GM19324 (cell line): ENCODE data around the gene PDE4A.

ENCODE experiments used
- ATAC-seq: cut with Tn5 transposase; IDR thresholded peaks from one replicate; pipeline ENCODE4 v1.9.1; 2021; ENCODE audit warnings: mild to moderate bottlenecking, moderate library complexity; ENCODE audit not compliant: unreplicated experiment, low FRiP score

PDE4A gene

DNA sequence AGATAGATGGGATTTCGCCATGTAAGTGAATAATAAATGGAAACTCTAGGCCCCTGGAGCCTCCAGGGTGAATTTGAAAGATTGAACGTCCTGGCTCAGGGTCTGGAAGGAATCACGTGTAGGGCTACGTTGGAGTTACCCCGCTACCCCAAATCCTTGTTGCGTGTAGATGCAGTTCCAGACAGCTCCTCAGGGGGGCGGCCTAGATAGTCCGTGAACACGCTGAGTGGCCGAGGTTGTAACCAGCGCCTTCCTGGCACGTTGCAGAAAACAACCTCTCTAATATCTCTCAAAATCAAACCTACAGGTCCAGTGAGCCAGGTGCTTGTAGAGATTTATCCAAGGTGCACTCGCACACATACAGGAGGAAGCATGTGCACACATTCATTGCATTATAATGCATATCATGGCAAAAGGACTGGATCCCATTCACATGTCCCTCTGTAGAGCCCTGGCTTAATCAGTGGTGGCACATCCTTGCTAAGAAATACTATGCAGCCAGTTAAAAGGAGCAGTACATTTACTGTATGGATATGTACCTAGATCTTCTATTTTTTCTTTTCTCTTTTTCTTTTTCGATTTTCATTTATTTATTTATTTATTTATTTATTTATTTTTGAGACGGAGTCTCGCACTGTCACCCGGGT, 85.4 kb downstream of the PDE4A start:
- ATAC-seq = no peak

DNA sequence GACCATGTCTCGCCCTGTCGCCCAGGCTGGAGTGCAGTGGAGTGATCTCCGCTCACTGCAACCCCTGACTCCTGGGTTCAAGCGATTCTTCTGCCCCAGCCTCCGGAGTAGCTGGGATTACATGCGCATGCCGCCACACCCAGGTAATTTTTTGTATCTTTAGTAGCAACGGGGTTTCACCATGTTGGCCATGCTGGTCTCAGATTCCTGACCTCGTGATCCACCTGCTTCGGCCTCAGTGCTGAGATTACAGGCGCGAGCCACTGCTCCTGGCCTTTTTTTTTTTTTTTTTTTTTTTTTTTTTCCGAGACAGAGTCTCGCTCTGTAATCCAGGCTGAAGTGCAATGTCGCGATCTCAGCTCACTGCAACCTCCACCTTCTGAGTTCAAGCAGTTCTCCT, 87.7 kb downstream of the PDE4A start:
- ATAC-seq = no peak

DNA sequence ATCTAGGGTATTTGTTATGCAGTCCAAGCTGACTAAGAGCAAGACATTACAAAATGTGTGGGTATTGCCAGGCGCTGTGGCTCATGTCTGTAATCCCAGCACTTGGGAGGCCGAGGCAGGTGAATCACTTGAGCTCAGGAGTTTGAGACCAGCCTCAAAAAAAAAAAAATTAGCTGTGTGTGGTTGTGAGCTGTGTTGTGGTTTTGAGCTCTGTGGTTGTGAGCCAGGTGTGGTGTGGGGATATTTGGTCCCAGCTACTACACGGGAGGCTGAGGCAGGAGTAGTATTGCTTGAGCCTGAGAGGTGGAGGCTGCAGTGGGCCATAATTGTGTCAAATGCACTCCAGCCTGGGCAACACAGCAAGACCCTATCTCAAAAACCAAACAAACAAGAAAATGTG, 88.4 kb downstream of the PDE4A start:
- ATAC-seq = no peak

DNA sequence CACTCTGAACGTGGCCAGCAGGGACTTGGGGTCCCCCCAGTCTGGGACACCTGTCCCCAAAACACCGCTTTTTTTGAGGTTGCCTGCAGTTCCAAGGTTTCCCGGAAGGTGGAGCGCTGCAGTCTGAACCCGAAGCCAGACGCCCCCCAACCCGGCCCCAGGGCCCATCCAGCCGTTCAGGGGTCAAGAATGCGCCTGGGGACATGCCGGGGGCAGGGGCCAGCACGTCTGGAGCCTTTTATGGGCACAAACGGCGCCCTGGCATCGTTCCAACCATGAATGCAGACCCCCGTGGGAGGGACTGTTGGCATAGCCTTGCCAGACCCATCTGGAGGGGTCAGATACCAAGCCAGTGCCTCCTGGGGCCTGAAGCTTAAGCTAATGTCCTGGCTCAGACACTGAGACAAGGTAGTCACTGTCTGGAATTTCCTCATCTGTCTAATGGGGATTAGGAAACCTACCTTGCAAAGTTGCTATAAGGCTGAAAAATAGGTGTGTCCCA, 90.0 kb downstream of the PDE4A start:
- ATAC-seq = no peak

DNA sequence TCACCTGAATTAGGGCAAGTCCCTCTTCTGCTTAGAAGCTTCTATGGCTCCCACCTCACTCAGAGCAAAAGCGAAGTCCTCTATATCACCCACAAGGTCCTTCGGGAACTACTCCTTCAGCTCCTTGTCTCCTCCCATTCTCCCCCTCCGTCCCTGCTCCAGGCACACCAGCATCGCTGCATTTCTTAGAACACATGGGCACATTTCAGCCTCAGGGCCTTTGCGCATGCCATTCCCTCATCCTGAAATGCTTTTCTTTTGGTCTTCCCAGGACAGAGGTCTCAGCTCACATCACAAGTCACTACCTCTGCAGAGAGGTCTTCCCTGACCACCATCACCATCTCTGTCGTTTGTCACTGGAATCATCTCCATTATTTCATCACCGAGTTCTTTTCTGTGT, 92.9 kb downstream of the PDE4A start:
- no peak for ATAC-seq

DNA sequence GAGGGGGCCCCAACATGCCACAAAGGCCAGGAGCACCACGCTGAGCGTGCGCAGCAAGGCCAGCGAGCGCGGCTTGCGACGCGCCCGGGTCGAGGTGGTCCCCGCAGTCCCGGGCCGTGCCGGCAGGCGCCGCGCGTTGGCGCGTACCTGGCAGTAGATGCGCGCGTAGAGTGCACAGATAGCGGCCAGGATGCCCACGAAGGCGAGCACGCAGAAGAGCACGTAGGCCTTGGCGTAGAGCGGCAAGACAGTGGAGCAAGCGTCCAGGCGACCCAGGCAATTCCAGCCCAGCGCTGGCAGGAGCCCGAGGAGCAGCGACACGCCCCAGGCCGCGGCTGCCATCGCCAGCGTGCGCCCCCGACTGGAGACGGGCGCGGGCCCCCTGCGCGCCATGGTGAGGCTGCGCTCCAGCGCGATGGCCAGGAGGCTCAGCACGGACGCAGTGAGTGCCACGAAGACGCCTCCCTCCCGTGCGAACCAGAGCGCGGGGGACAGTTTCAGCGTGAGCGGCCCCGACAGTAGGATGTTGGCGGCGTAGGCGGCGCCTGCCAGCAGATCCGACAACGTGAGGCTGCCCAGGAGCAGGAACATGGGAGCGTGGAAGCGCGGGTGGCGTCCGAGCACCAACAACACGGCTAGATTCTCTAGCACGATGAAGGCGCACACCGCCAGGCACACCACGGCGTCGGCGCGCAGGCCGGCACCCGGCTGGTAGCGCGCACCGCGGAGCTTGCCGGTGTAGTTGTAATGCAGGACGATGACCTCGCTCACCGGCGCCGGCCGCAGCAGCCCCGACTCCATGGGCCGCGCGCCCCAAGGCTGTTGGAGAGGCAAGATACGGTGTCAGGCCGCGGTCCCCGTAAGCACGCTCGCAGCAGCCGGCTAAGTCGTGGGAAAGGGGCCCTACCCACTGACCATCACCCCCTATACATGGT, 94.1 kb downstream of the PDE4A start:
- no peak for ATAC-seq

DNA sequence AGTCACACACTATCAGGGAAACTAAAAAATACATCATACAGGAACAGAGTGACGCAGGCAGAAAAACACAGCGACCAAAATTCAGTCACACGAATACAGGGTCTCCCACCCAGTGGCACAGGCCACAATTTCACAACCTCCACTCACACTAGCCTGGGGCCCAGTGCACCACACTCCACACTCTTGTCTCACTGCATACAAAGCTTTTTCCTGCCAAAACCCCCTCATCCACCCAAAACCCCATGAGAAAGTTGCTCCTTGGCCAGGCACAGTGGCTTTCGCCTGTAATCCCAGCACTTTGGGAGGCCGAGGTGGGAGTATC, 95.7 kb downstream of the PDE4A start:
- ATAC-seq = no peak

DNA sequence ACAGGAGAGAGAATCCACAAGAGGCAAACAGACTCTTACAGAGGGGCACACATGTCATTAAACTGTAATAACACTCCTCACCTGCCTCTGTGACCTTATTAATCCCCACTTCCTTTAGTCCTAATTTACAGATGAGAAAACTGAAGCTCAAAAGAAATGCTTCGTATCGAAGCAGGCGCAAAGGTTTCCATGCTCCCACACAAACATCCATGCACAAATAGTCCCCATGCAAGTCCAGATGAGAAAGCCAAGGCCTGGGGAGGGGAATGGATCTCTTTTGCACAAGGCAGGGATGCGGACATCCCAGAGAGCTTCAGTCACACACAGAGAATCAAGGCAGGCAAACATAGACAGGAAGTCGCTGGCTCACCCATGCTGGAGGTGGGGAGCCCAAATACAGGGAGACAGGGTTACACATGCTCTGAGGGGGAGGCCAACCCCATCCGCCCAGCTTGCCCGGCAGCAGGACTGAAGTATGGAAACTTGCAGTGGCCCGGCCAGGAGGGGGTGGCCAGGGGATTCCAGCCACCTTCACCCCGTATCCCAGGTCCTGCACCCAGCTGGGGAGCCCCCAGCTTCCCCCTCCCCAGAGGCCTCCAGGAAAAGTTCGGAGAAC, 96.4 kb downstream of the PDE4A start:
- ATAC-seq = no peak

DNA sequence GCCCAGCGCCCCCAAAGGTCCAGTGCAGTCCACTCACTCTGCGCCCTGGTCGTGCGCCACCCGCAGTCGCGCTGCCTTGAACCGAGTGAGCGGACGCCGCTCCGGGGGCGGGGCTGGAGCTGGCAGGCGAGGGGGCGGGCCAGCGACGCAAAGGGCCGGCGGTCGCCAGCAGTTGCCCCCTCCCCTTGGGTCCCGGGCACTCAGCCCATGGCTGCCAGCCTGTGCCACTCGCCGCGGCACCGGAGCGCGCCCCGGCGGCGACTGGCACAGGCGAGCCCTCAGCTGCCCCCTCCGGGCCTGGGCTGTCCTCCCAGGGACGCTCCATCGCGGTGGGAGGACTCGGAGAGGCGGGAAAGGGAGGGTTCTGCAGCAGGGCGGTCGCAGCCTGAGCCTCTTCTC, 97.0 kb downstream of the PDE4A start, which contains the start of gene S1PR5:
TSS of gene S1PR5 (minus strand) at position 87 of the 399 bp plus-strand sequence. CDS start 2,436 bp downstream, outside the sequence.
- ATAC-seq = no peak

DNA sequence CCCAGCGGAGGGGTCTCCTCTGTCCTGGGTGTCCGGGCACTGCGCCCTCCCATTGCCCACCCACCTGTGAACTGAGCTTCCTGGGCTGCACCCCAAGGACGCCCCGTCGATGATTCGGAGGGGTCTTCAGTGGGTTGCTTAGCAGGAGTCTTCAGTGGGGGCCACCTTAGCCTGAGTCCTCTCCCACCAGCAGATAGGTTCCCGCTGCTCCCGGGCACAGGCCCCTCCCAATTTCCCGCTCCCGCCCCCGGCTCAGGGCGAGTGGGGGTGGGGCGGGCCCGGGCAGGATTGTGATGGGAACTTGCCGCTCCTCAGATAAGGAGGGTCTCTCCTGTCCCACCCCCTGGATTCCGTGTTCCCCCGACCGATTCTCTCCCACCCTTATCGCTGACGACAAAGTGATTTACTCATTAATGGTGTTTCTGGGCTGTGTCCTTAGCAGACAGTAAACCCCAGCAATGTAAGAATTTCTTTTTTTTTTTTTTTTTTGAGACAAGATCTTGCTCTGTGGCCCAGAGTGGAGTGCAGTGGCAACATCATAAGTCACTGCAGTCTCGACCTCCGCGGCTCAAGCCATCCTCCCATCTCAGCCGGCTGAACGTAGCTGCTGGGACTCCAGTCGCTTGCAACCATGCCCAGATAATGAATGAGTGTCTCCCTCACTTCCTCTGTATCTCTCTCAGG, 97.6 kb downstream of the PDE4A start:
- no peak for ATAC-seq

DNA sequence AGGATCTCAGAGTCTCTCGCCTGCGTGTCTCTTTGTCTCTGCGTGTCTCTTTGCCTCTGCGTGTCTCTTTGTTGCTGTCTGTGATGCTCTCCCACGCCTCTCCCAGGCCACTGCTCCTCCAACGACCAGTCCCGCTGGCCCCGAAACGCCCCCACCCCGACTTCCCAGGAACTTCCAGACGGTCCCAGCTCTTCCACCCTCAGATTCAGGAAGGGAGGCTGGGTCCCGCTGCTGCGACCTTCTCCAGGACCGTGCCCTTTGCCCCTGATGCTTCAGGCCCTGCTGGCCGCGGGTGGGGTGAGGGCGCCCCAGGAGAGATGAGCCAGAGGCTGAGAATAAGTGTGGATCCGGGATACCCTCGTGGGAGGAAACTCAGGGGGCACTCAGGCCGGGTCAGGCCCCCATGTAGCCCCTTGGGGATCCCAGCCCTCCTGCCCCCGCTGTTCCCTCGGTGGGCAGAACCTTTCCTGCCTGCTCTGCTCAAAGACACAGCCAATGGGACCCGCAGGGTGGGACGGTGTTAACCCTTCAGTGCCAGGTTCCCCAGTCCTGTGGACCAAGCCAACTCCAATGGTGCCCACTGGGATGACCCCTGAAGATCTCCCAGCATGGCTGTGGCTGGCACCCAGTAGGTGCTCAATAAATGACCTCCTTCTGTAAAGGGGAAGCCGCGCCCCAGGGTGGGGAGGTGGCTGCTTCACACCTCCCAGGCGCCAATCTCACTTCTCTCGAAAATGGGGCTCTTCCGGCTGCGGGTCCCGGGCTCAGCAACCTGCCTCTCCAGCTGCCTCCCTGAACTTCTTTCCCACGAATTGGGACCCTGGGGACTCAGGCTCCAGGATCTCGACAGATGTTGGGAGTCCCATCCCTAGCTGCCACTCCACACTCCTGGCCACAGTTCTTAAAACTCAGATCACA, 98.4 kb downstream of the PDE4A start:
- ATAC-seq = no peak
